Suppressor macrophage treated with lipopolysaccharide for 1 hour (primary cell): ENCODE measurements around the gene RFC3.

Experiments
- DNase-seq, 3 donors: peaks; one replicate each; pipeline ENCODE4 v3.0.0-alpha.2; 2020 to 2022

The RFC3 gene

DNA sequence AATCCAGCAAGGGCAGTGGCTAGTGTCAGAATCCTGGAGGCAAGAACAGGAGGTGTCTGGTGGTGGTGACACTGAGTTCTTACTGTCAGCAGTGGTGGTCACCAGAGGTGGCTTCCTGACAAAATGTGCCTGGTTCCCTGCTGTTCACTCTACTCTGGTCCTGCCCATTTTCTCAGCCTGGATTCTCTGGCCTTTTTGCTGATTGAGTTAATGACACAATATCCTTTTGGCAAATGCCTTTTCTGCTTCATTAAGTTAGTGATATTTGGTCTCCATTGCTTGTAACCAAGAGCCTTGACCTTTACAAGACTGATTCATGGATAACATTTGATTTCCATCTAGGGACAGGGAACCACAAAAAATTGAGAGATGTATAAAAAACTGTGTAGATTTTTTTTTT lies 51.1 kb downstream of the RFC3 start:
- no peak for DNase-seq

DNA sequence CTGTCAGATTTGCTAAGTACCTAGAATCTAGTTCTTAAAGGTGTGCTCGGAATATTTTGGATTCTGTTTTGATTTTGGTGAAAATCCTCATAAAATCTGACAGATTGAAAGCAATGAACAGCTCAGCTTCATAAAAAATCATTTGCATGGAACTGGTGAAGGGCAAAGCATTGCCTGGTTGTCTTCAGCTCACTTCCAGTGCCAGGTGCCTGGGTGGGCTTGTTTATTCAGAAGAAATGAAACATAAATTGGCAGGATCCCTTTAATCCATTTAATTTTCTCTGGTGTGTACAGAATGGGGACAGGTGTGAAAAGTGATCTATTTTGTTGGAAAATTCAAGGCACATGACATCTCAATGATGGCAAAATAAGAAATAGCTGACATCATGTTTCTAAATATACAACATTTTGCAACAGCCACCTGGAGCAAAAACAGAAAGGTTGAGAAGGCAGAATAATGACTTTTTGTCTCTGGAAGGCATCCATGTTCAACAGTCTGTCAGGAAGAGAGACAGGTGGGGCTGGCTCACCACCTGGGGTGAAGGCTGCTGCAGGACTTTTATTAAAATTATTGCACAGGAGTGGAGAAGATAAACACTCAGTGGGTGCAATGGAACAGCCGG lies 52.2 kb downstream of the RFC3 start:
- no peak for DNase-seq

GRCh38 chr13:33871207-33872004 lies 53.5 kb downstream of the RFC3 start:
- no peak for DNase-seq

GRCh38 chr13:33872005-33872351 lies 54.0 kb downstream of the RFC3 start:
- DNase-seq = no peak

DNA sequence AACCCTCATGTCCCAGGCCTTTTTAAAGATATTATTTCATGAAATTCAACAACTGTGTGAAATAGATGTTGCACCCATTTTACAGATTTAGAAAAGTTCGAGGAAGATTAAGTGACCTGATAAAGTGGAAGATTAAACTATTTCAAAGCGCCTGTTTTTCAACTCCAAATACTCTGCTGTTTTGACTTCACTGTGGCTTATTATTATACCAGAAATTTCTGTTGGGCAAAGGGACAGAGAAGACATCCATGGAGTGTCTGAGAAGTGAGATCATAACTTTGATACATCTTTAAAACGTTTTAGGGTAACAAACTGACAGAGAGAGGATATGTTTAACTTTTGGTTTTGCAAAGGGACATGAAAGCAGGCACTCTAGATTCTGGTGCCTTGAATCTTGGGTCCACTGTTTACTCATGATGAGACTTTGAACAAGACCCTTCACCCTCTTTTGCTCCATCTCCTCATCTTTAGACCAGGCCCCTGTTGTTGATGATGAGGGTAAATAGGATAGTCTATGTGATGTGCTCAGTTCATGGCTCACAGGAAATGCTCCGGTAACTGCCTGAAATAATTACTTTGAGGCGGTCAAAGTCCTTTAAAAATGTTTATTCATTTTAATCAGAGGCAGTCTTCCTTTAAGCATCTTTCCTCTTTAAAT lies 55.4 kb downstream of the RFC3 start:
- DNase-seq = no peak

GRCh38 chr13:33874871-33875270 lies 56.9 kb downstream of the RFC3 start:
- no peak for DNase-seq

- no peak for DNase-seq
Observed at GRCh38 chr13:33875618-33876401, 57.9 kb downstream of the RFC3 start.

- no peak for DNase-seq
Observed at GRCh38 chr13:33876716-33877394, 58.9 kb downstream of the RFC3 start.

- DNase-seq = no peak
Observed at GRCh38 chr13:33879118-33879517, 61.2 kb downstream of the RFC3 start.

GRCh38 chr13:33882804-33883203 lies 64.9 kb downstream of the RFC3 start:
- DNase-seq = no peak

GRCh38 chr13:33884531-33885220 lies 66.7 kb downstream of the RFC3 start:
- no peak for DNase-seq
